ENCODE data around the gene GPR15LG.

DNA sequence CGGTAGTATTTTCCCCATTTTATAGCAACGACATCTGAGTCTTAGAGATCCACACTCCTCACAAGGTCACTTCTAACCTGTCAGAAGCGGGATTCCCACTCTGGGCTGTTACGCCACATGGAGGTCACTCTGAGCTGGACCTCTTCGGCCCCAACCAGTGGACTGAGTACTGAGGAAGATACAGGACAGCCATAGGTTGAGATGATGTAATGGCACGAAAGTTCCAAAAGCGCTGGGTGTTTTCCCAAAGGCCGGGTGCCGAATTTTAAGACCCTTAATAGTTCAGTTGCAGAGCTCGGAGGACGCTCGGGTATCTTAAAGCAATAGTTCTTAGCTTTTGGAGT, 33.6 kb upstream of the GPR15LG start:
- TF ChIP-seq CTCF (IDR thresholded peaks at IDR 0.05; ENCODE audit: poor library complexity) (no peak), EZH2phosphoT487 (IDR thresholded peaks at IDR 0.05; ENCODE audit: low read depth, severe bottlenecking, unreplicated experiment) (no peak), EZH2 (IDR thresholded peaks at IDR 0.05; ENCODE audit: borderline replicate concordance) (no peak)
